WTC11 (cell line): ENCODE measurements around the gene LHX3.

Experiments used
- FOXP1 ChIP-seq: sonication (generic); formaldehyde crosslinking; IDR thresholded peaks from 2 replicates; pipeline ENCODE4 v1.8.0; 2022; ENCODE audit warnings: missing genetic modification reagents, mild to moderate bottlenecking, moderate library complexity, borderline replicate concordance
- NFE2L1 ChIP-seq: sonication (generic); formaldehyde crosslinking; IDR thresholded peaks from 2 replicates; pipeline ENCODE4 v1.8.1; 2023; ENCODE audit warnings: missing genetic modification reagents
- TEAD4 ChIP-seq: sonication (generic); formaldehyde crosslinking; IDR thresholded peaks from 2 replicates; pipeline ENCODE4 v1.8.0; 2022; ENCODE audit warnings: mild to moderate bottlenecking, missing genetic modification reagents
- ZNF138 ChIP-seq: sonication (generic); formaldehyde crosslinking; conservative IDR thresholded peaks from 2 replicates; pipeline ENCODE4 v1.8.1; 2022; ENCODE audit warnings: mild to moderate bottlenecking, moderate library complexity, missing genetic modification reagents
- ZNF232 ChIP-seq: sonication (generic); formaldehyde crosslinking; IDR thresholded peaks from 2 replicates; pipeline ENCODE4 v1.8.0; 2022; ENCODE audit warnings: mild to moderate bottlenecking, missing genetic modification reagents
- TF ChIP-seq, protein P1 (sequence below): sonication (generic); formaldehyde crosslinking; IDR thresholded peaks from 2 replicates; pipeline ENCODE4 v1.8.0; 2022; ENCODE audit warnings: mild to moderate bottlenecking, missing genetic modification reagents
- TF ChIP-seq, protein P2 (sequence below): fragments of 200-600 bp; IDR thresholded peaks from 2 replicates; pipeline ENCODE4 v1.8.0; 2022; ENCODE audit warnings: antibody characterized with exemption
- TF ChIP-seq, protein P3 (sequence below): fragments of 250-450 bp; sonication (Bioruptor Pico); IDR thresholded peaks from 2 replicates; pipeline ENCODE4 v1.9.0; 2021; ENCODE audit warnings: mild to moderate bottlenecking
- TF ChIP-seq, protein P4 (sequence below): sonication (generic); formaldehyde crosslinking; IDR thresholded peaks from 2 replicates; pipeline ENCODE4 v1.8.0; 2022; ENCODE audit warnings: mild to moderate bottlenecking, missing genetic modification reagents

DNA sequence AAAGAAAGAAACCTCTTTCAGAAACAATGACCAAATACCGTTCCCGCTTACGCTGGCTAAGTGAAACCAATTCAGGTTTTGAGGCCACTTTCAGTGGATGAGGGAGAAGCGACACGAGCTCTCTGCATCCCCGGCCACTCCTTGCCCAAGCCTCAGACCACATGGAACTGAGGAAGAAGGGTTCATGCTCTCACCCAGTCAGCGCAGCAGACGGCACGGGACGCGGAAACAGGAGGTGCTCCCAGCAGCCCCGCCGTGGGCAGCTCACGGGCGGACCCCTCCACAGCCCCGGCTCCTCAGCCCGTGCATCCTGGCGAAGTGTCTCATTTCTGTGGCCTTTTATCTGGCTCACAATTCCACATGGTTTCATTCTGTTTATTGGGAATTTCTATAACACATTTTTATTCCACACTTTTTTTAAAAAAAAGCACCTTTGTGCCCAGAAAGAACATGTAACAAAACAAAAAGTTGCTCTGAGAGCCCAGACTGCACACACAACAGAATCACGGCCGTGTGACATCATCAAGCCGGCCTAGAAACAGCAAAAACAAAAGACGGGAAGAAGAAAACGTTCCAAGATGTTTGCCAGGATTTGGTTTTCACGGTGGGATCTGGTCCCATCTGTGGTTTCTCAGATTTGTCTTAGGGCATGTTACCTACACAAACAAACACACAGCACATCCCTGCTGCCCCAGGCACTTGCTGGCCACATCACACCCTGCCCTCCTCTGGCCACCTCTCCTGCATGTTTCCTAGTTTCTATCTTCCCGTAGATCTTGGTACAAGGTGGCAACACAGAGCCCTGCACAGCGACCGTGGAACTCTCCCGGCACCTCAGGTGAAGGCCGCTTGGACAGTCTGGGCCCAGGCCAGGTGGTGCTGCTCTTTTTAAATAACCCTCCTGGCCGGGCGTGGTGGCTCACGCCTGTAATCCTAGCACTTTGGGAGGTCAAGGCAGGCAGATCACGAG lies 24.5 kb upstream of the LHX3 start:
- TF ChIP-seq, protein P1, sequence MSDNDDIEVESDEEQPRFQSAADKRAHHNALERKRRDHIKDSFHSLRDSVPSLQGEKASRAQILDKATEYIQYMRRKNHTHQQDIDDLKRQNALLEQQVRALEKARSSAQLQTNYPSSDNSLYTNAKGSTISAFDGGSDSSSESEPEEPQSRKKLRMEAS (CRISPR knock-in tag): no peak
- TF ChIP-seq ZNF232: no peak
- no peak for TF ChIP-seq TEAD4 (CRISPR knock-in tag)
- TF ChIP-seq, protein P2, sequence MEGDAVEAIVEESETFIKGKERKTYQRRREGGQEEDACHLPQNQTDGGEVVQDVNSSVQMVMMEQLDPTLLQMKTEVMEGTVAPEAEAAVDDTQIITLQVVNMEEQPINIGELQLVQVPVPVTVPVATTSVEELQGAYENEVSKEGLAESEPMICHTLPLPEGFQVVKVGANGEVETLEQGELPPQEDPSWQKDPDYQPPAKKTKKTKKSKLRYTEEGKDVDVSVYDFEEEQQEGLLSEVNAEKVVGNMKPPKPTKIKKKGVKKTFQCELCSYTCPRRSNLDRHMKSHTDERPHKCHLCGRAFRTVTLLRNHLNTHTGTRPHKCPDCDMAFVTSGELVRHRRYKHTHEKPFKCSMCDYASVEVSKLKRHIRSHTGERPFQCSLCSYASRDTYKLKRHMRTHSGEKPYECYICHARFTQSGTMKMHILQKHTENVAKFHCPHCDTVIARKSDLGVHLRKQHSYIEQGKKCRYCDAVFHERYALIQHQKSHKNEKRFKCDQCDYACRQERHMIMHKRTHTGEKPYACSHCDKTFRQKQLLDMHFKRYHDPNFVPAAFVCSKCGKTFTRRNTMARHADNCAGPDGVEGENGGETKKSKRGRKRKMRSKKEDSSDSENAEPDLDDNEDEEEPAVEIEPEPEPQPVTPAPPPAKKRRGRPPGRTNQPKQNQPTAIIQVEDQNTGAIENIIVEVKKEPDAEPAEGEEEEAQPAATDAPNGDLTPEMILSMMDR: no peak
- TF ChIP-seq, protein P3, sequence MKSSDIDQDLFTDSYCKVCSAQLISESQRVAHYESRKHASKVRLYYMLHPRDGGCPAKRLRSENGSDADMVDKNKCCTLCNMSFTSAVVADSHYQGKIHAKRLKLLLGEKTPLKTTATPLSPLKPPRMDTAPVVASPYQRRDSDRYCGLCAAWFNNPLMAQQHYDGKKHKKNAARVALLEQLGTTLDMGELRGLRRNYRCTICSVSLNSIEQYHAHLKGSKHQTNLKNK (CRISPR knock-in tag): no peak
- TF ChIP-seq, protein P4, sequence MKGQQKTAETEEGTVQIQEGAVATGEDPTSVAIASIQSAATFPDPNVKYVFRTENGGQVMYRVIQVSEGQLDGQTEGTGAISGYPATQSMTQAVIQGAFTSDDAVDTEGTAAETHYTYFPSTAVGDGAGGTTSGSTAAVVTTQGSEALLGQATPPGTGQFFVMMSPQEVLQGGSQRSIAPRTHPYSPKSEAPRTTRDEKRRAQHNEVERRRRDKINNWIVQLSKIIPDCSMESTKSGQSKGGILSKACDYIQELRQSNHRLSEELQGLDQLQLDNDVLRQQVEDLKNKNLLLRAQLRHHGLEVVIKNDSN (CRISPR knock-in tag): no peak
- TF ChIP-seq FOXP1 (CRISPR knock-in tag): no peak
- TF ChIP-seq ZNF138 (CRISPR knock-in tag): no peak
- TF ChIP-seq NFE2L1 (CRISPR knock-in tag): no peak
